NCI-H2227 (cell line): ENCODE results near the gene PFN1.

ENCODE experiments used
- DNase-seq: peaks from one replicate; lab custom pipeline; 2025; ENCODE audit not compliant: unreplicated experiment; lab: John Stamatoyannopoulos, UW

PFN1 gene

DNA sequence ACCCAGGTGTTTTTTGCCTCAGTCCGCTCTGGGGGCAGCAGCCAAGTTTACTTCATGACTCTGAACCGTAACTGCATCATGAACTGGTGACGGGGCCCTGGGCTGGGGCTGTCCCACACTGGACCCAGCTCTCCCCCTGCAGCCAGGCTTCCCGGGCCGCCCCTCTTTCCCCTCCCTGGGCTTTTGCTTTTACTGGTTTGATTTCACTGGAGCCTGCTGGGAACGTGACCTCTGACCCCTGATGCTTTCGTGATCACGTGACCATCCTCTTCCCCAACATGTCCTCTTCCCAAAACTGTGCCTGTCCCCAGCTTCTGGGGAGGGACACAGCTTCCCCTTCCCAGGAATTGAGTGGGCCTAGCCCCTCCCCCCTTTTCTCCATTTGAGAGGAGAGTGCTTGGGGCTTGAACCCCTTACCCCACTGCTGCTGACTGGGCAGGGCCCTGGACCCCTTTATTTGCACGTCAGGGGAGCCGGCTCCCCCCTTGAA, 51.1 kb downstream of the PFN1 start:
- DNase-seq: no peak

DNA sequence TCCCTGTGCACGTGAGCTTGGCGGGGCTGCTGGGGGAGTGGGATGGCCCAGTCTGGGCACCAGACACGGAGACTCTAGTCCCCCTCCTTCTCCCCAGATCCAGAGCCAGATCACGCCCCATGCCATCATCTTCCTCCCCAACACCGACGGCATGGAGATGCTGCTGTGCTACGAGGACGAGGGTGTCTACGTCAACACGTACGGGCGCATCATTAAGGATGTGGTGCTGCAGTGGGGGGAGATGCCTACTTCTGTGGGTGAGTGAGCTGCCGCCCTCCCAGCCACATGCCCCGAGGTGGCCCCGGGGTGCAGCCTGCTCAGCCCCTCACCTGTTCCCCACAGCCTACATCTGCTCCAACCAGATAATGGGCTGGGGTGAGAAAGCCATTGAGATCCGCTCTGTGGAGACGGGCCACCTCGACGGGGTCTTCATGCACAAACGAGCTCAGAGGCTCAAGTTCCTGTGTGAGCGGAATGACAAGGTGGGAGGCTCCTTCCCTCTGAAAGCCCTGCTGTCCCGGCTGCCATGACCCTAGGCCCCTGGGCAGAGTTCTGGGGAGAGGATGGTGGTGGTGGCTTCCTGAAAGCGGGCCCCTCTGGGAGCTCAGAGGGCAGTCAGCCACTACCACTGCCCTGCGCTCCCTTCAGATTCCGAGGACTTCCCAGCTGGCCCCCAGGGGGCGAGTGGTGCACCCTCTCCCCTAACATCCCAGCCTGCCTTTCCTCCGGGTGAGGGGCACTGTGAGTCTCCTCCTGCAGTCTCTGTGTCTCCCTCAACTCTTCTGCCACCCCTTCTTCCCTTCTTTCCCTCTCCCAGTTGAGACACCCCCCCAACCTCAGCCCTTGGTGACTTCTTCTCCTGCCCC, 51.8 kb downstream of the PFN1 start:
- no peak for DNase-seq

DNA sequence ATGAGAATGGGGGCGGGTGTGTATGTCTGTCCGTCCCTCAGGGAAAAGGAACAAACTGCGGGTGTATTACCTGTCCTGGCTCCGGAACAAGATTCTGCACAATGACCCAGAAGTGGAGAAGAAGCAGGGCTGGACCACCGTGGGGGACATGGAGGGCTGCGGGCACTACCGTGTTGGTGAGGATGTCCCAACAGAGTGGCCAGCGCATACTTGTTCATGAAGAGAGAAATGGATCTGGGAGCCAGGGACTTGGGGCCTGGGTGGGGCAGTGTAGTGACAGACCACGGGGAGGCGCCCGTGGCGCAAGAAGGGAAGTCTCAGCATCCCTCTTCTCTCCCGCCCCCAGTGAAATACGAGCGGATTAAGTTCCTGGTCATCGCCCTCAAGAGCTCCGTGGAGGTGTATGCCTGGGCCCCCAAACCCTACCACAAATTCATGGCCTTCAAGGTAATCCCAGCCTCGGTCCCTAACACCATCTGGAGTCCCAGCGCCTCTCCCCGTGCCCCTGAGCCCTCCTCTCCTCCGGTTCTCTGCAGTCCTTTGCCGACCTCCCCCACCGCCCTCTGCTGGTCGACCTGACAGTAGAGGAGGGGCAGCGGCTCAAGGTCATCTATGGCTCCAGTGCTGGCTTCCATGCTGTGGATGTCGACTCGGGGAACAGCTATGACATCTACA, 52.5 kb downstream of the PFN1 start:
- no peak for DNase-seq
